ENCODE data around the gene CFAP53. TPM values are rescaled to one million over a fixed set of nuclear protein-coding genes. Genes with fewer than 3 reads are reported as not detected.

Gene CFAP53
- polyA plus RNA-seq, 6 donors from 2014 or later = 0.27 TPM; not detected in 5

Other genes starting within 250 kb of the CFAP53 start
- gene MYO5B, start 71.3 kb downstream of the CFAP53 start, polyA plus RNA-seq (ENCODE audit: low read depth in 6 of 6) = under 1 TPM in 1 of 6 donors, not detected in 5; 0.44 TPM
- gene MBD1, start 15.0 kb upstream of the CFAP53 start, polyA plus RNA-seq (ENCODE audit: low read depth in 6 of 6) = 10 to 100 TPM; 23.4 to 42.4 (median 25.0) TPM
- 10 to 100 TPM; 56.7 to 97.3 (median 71.0) TPM for gene CXXC1, start 21.2 kb upstream of the CFAP53 start, polyA plus RNA-seq (ENCODE audit: low read depth in 6 of 6)
- gene SKA1, start 108.6 kb upstream of the CFAP53 start, polyA plus RNA-seq (ENCODE audit: low read depth in 6 of 6) = 1 to 10 TPM in 1 of 6 donors, under 1 TPM in 4, not detected in 1; 0.53 to 1.5 (median 0.74) TPM